Mesendoderm (in vitro differentiated cells): Measurements from ENCODE around the gene SLC22A3.

Source experiments
- DNase-seq: peaks from one replicate; pipeline ENCODE4 v3.0.0; 2013
- H2AK5ac ChIP-seq: 2 replicates; pipeline ENCODE4 v1.6.1; 2013; ENCODE audit warnings: low read length, inconsistent platforms
- H2BK120ac ChIP-seq: 2 replicates; pipeline ENCODE4 v1.6.1; 2013; ENCODE audit warnings: low read depth, mild to moderate bottlenecking, low read length, moderate library complexity, mixed read lengths
- H2BK15ac ChIP-seq: replicated peaks from 2 replicates; pipeline ENCODE4 v1.6.1; 2013; ENCODE audit warnings: low read depth, mild to moderate bottlenecking, moderate library complexity
- H2BK5ac ChIP-seq: 2 replicates; pipeline ENCODE4 v1.6.1; 2013; ENCODE audit warnings: low read length, inconsistent platforms
- H3K18ac ChIP-seq: 2 replicates; pipeline ENCODE4 v1.6.1; 2013; ENCODE audit warnings: mild to moderate bottlenecking, low read length, mixed read lengths
- H3K23ac ChIP-seq: one replicate; pipeline ENCODE4 v1.6.1; 2013; ENCODE audit warnings: low read length
- H3K27ac ChIP-seq: 2 replicates; pipeline ENCODE4 v1.5.1; 2013; ENCODE audit warnings: low read depth, mild to moderate bottlenecking, inconsistent platforms, low read length, moderate library complexity
- H3K27me3 ChIP-seq: 2 replicates; pipeline ENCODE4 v1.6.1; 2013; ENCODE audit warnings: low read length, control low read depth, mild to moderate bottlenecking, inconsistent platforms; ENCODE audit not compliant: insufficient read depth, poor library complexity
- H3K36me3 ChIP-seq: 2 replicates; pipeline ENCODE4 v1.6.1; 2013; ENCODE audit warnings: low read length, inconsistent platforms; ENCODE audit not compliant: control insufficient read depth, insufficient read depth
- H3K4ac ChIP-seq: one replicate; pipeline ENCODE4 v1.6.1; 2013; ENCODE audit warnings: low read depth, mild to moderate bottlenecking, low read length, moderate library complexity
- H3K4me1 ChIP-seq: 2 replicates; pipeline ENCODE4 v1.6.1; 2013; ENCODE audit warnings: low read depth, low read length, inconsistent platforms; ENCODE audit not compliant: control insufficient read depth
- H3K4me2 ChIP-seq: 2 replicates; pipeline ENCODE4 v1.6.1; 2013; ENCODE audit warnings: low read length
- H3K4me3 ChIP-seq: 2 replicates; pipeline ENCODE4 v1.5.1; 2013; ENCODE audit warnings: mild to moderate bottlenecking, low read length
- H3K56ac ChIP-seq: one replicate; pipeline ENCODE4 v1.6.1; 2013; ENCODE audit warnings: low read length
- H3K79me1 ChIP-seq: 2 replicates; pipeline ENCODE4 v1.6.1; 2013; ENCODE audit warnings: low read length, inconsistent platforms
- H3K79me2 ChIP-seq: 2 replicates; pipeline ENCODE4 v1.6.1; 2013; ENCODE audit warnings: mild to moderate bottlenecking, low read length; ENCODE audit not compliant: control insufficient read depth, insufficient read depth
- H3K9ac ChIP-seq: 2 replicates; pipeline ENCODE4 v1.6.1; 2013; ENCODE audit warnings: low read length, inconsistent platforms
- H4K5ac ChIP-seq: one replicate; pipeline ENCODE4 v1.6.1; 2013; ENCODE audit warnings: low read length
- H4K8ac ChIP-seq: one replicate; pipeline ENCODE4 v1.6.1; 2013; ENCODE audit warnings: low read depth, mild to moderate bottlenecking, control low read depth, low read length, moderate library complexity
- WGBS: extraction: QIAGEN DNeasy Blood & Tissue Kit; methylation state at CpG from one replicate; pipeline ENCODE4 v1.1.7; 2013; ENCODE audit warnings: low lambda C conversion rate, missing lambda C conversion rate; ENCODE audit not compliant: insufficient coverage; ENCODE audit errors: extremely low coverage; 5-methylcytosine and 5-hydroxymethylcytosine counted together

Gene SLC22A3

DNA sequence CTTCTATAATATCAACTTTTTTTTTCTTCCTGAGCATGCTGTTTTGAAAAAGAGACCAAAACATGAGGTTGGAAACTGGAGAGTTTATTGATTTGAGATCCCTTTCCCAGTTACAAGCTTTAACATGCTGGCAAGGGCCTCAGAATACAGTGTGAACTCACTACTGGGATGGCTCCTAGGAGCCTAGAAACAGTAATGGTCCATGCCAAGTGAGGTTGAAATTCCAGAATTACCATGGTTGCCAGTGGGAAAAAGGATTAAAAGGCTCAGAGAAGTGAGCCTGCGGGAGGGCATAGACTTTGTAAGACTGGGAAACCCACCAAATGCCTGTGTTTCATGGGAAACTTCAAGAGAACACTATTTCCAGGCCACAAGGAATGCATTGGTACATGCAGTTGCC is 28.9 kb upstream of the SLC22A3 start:
- H3K4me3 ChIP-seq: no peak overlapping the region
- H3K56ac ChIP-seq: no peak overlapping the region
- no peak overlapping the region for H2BK15ac ChIP-seq
- H2AK5ac ChIP-seq: no peak overlapping the region
- H3K18ac ChIP-seq: no peak overlapping the region
- H3K36me3 ChIP-seq: no peaks in the 10 kb centered on the region
- H3K27ac ChIP-seq: no peak overlapping the region
- H3K9ac ChIP-seq: no peak overlapping the region
- no peaks in the 10 kb centered on the region for H3K4me1 ChIP-seq
- WGBS: no CpG with 5 or more reads among the region's 1 CpG
- H3K27me3 ChIP-seq: no peaks in the 10 kb centered on the region
- no peak for DNase-seq
- no peaks in the 10 kb centered on the region for H3K79me1 ChIP-seq
- H3K4ac ChIP-seq: no peak overlapping the region
- no peak overlapping the region for H4K5ac ChIP-seq
- H2BK5ac ChIP-seq: no peak overlapping the region
- no peaks in the 10 kb centered on the region for H3K79me2 ChIP-seq
- H2BK120ac ChIP-seq: no peak overlapping the region
- no peak overlapping the region for H3K23ac ChIP-seq
- H3K4me2 ChIP-seq: no peak overlapping the region
- no peak overlapping the region for H4K8ac ChIP-seq

GRCh38 chr6:160321729-160322505 is 26.3 kb upstream of the SLC22A3 start:
- Histone ChIP-seq H3K79me2 (no peaks in the 10 kb centered on the region), H3K56ac (no peak overlapping the region), H4K8ac (no peak overlapping the region), H3K4me3 (no peak overlapping the region), H3K27ac (no peak overlapping the region), H3K4me1 (no peaks in the 10 kb centered on the region), H2AK5ac (no peak overlapping the region), H2BK5ac (no peak overlapping the region), H3K36me3 (no peaks in the 10 kb centered on the region), H4K5ac (no peak overlapping the region), H3K9ac (no peak overlapping the region), H3K79me1 (no peaks in the 10 kb centered on the region), H2BK15ac (no peak overlapping the region), H2BK120ac (no peak overlapping the region), H3K4ac (no peak overlapping the region), H3K27me3 (no peaks in the 10 kb centered on the region), H3K4me2 (no peak overlapping the region), H3K18ac (no peak overlapping the region), H3K23ac (no peak overlapping the region)
- DNase-seq: no peak
- no CpG with 5 or more reads among the region's 5 CpGs for WGBS

- H3K4ac ChIP-seq: no peak overlapping the region
- no peak overlapping the region for H2BK120ac ChIP-seq
- H3K18ac ChIP-seq: no peak overlapping the region
- no peak overlapping the region for H2BK5ac ChIP-seq
- no peak overlapping the region for H3K9ac ChIP-seq
- no peak overlapping the region for H3K27ac ChIP-seq
- no peaks in the 10 kb centered on the region for H3K36me3 ChIP-seq
- no peak overlapping the region for H3K4me2 ChIP-seq
- no CpG with 5 or more reads among the region's 3 CpGs for WGBS
- H2BK15ac ChIP-seq: no peak overlapping the region
- H3K79me1 ChIP-seq: no peaks in the 10 kb centered on the region
- H3K4me1 ChIP-seq: no peaks in the 10 kb centered on the region
- H3K79me2 ChIP-seq: no peaks in the 10 kb centered on the region
- no peak overlapping the region for H4K5ac ChIP-seq
- H3K27me3 ChIP-seq: no peaks in the 10 kb centered on the region
- no peak overlapping the region for H2AK5ac ChIP-seq
- DNase-seq: no peak
- no peak overlapping the region for H4K8ac ChIP-seq
- H3K23ac ChIP-seq: no peak overlapping the region
- no peak overlapping the region for H3K4me3 ChIP-seq
- H3K56ac ChIP-seq: no peak overlapping the region
Observed at GRCh38 chr6:160327981-160328380, 20.2 kb upstream of the SLC22A3 start.

DNA sequence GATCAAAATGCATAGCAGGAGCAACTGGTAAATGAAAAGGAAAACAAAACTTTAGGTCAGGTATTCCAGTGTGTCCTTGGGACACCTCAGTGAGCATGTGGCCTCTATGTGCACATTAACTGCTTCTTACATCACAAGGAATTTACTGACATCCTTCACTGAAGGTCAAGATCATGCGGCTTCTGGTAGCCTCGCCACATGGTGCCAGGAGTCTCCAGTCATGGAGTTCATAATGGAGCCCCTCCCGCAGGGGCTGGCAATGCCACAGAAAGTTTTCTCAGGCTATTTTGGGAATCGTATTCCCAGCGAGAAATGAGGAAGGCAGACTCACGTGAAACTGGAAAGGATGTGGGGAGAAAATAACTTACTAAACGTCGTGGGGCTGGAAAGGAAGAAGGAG is 19.7 kb upstream of the SLC22A3 start:
- Histone ChIP-seq H3K79me2 (no peaks in the 10 kb centered on the region), H3K56ac (no peak overlapping the region), H4K8ac (no peak overlapping the region), H4K5ac (no peak overlapping the region), H2BK15ac (no peak overlapping the region), H3K9ac (no peak overlapping the region), H3K79me1 (no peaks in the 10 kb centered on the region), H3K4me3 (no peak overlapping the region), H3K4me2 (no peak overlapping the region), H3K27me3 (no peaks in the 10 kb centered on the region), H3K36me3 (no peaks in the 10 kb centered on the region), H2BK120ac (no peak overlapping the region), H3K4ac (no peak overlapping the region), H3K18ac (no peak overlapping the region), H2BK5ac (no peak overlapping the region), H3K27ac (no peak overlapping the region), H3K23ac (no peak overlapping the region), H2AK5ac (no peak overlapping the region), H3K4me1 (no peaks in the 10 kb centered on the region)
- no peak for DNase-seq
- WGBS: no CpG with 5 or more reads among the region's 8 CpGs

- Histone ChIP-seq H3K79me2 (no peaks in the 10 kb centered on the region), H3K4me3 (no peak overlapping the region), H3K23ac (no peak overlapping the region), H2BK15ac (no peak overlapping the region), H3K18ac (no peak overlapping the region), H3K79me1 (no peaks in the 10 kb centered on the region), H3K27me3 (no peaks in the 10 kb centered on the region), H2AK5ac (no peak overlapping the region), H3K4me2 (no peak overlapping the region), H4K5ac (no peak overlapping the region), H4K8ac (no peak overlapping the region), H3K9ac (no peak overlapping the region), H3K4me1 (no peaks in the 10 kb centered on the region), H3K36me3 (no peaks in the 10 kb centered on the region), H3K27ac (no peak overlapping the region), H3K4ac (no peak overlapping the region), H2BK120ac (no peak overlapping the region), H2BK5ac (no peak overlapping the region), H3K56ac (peak overlapping the region; percentile 17)
- no peak for DNase-seq
- no CpG with 5 or more reads among the region's 7 CpGs for WGBS
Observed at GRCh38 chr6:160329188-160329587, 19.0 kb upstream of the SLC22A3 start.

- no peak overlapping the region for H3K9ac ChIP-seq
- no peak overlapping the region for H2AK5ac ChIP-seq
- H3K27me3 ChIP-seq: no peaks in the 10 kb centered on the region
- no peak overlapping the region for H2BK15ac ChIP-seq
- H3K27ac ChIP-seq: no peak overlapping the region
- H3K36me3 ChIP-seq: no peaks in the 10 kb centered on the region
- H4K5ac ChIP-seq: no peak overlapping the region
- H3K4ac ChIP-seq: no peak overlapping the region
- H3K23ac ChIP-seq: no peak overlapping the region
- no peak overlapping the region for H2BK120ac ChIP-seq
- no peak overlapping the region for H3K56ac ChIP-seq
- no peak overlapping the region for H2BK5ac ChIP-seq
- H3K4me3 ChIP-seq: no peak overlapping the region
- no CpG with 5 or more reads among the region's 5 CpGs for WGBS
- no peak overlapping the region for H3K18ac ChIP-seq
- no peaks in the 10 kb centered on the region for H3K79me2 ChIP-seq
- H3K4me1 ChIP-seq: no peaks in the 10 kb centered on the region
- H4K8ac ChIP-seq: no peak overlapping the region
- H3K79me1 ChIP-seq: no peaks in the 10 kb centered on the region
- DNase-seq: no peak
- H3K4me2 ChIP-seq: no peak overlapping the region
Observed at GRCh38 chr6:160330619-160331018, 17.6 kb upstream of the SLC22A3 start.
